Lower leg skin (tissue), 3 donors: Measurements from ENCODE around the gene PI16.

Experiments
- POLR2A ChIP-seq, 2 donors: fragments of 450-650 bp; IDR thresholded peaks; one replicate each; pipeline ENCODE4 v1.6.1; 2016 to 2017; ENCODE audit warnings: antibody characterized with exemption in 2 of 2, mild to moderate bottlenecking in 1 of 2, moderate library complexity in 1 of 2
- TF ChIP-seq, protein P1 (sequence below), 3 donors: fragments of 450-650 bp; IDR thresholded peaks; one replicate each; pipeline ENCODE4 v1.5.1; 2016; ENCODE audit warnings: antibody characterized with exemption in 3 of 3, mild to moderate bottlenecking in 3 of 3, moderate library complexity in 2 of 3

DNA sequence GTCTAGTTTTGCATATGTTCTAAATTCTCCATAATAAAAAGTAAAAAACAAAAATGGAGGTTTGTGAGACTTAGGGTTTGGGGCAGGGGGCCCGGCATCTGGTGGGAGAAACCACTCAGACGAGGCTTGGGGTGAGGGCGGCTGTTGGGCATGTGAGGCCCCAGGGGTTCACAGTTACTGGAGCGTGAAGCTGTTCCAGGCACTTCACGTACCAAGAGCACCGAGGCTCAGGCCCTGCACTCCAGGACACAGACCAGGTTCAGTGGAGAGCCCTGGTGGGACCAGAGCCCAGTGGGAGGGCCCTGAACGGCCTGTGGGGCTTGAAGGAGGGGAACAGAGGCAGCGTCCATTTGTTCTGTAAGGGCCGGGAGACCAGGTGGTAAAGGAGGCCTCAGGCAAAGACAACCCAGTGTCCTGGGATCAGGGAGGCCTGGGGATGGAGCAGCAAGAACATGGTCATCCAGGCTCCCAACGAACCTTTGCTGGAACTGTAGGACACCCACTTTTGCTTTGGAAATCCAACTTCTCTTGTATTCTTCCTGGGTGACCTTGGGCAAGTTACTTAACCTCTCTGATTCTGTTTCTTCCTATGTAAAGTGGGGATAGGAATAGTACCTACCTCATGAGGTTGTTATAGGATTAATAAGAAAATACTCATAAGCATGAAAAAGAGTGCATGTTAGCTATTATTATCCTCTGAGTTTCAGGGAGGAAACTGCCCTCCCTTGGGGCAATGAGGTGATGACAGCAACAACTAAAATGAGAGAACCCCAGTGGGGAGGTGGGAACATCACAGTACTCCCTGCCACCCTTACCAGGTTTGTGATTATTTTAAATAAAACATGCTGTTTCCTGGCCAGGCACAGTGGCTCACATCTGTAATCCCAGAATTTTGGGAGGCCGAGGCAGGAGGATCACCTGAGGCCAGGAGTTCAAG is 49.8 kb downstream of the PI16 start:
- TF ChIP-seq, protein P1, sequence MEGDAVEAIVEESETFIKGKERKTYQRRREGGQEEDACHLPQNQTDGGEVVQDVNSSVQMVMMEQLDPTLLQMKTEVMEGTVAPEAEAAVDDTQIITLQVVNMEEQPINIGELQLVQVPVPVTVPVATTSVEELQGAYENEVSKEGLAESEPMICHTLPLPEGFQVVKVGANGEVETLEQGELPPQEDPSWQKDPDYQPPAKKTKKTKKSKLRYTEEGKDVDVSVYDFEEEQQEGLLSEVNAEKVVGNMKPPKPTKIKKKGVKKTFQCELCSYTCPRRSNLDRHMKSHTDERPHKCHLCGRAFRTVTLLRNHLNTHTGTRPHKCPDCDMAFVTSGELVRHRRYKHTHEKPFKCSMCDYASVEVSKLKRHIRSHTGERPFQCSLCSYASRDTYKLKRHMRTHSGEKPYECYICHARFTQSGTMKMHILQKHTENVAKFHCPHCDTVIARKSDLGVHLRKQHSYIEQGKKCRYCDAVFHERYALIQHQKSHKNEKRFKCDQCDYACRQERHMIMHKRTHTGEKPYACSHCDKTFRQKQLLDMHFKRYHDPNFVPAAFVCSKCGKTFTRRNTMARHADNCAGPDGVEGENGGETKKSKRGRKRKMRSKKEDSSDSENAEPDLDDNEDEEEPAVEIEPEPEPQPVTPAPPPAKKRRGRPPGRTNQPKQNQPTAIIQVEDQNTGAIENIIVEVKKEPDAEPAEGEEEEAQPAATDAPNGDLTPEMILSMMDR (IDR thresholded peaks at IDR 0.05): no peak
- TF ChIP-seq POLR2A (IDR thresholded peaks at IDR 0.05): no peak
